Measurements from ENCODE around the gene SEC11A.
"Not testable (repeated sequence)": the region's sequence is repeated elsewhere in the genome, so short reads cannot be mapped to it uniquely, and the experiment has no call there.

SEC11A gene

DNA sequence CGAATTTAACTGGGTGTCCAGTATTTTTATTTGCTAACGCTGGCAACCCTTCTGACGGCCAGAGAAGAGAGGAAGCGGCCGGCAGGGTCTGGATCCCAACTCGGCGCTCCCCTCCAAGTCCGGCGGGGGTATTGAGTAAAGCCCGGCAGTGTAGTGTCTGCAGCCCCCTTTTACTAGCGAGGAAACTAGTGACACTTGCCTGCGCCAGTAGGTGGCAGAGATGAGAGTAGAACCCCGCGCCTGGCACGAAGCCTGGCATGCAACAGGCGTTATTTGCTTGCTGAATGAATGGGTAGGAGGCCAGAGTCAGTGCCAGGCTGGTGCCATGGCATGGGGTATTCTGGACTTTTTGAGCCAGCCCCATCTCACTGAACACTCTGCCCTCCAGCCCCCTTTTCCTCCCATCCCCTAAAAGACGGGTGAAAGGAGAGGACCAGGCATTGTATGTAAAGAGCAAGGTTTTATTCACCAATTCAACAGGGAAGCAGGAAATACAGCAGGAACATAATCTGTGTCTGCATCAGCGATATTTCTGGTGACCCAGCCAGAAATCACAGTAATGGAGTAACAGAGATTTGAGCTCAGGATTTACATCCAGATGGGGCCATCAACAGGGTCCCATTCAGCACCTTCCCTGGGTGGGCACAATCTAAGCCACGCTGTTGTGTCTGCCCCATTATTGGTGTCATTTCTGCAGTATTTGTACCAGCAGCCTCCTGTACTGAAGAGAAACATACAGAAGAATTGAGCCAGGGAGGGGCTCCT, 61.1 kb downstream of the SEC11A start:
- H3K36me3 Mint-ChIP-seq (ENCODE audit: low read depth), result peaks cover 20% of the 10 kb centered on the region
- H3K4me3 Mint-ChIP-seq, result peak overlapping the region; percentile 100
- H3K27me3 Mint-ChIP-seq (ENCODE audit: low read depth), result no peaks in the 10 kb centered on the region
- peak overlapping the region; percentile 55 for H3K27ac Mint-ChIP-seq
- DNase-seq (ENCODE audit: low spot score), result peak; percentile 67
- H3K4me1 Mint-ChIP-seq (ENCODE audit: low read depth), result peaks cover 25% of the 10 kb centered on the region
- no peaks in the 10 kb centered on the region for H3K9me3 Mint-ChIP-seq

DNA sequence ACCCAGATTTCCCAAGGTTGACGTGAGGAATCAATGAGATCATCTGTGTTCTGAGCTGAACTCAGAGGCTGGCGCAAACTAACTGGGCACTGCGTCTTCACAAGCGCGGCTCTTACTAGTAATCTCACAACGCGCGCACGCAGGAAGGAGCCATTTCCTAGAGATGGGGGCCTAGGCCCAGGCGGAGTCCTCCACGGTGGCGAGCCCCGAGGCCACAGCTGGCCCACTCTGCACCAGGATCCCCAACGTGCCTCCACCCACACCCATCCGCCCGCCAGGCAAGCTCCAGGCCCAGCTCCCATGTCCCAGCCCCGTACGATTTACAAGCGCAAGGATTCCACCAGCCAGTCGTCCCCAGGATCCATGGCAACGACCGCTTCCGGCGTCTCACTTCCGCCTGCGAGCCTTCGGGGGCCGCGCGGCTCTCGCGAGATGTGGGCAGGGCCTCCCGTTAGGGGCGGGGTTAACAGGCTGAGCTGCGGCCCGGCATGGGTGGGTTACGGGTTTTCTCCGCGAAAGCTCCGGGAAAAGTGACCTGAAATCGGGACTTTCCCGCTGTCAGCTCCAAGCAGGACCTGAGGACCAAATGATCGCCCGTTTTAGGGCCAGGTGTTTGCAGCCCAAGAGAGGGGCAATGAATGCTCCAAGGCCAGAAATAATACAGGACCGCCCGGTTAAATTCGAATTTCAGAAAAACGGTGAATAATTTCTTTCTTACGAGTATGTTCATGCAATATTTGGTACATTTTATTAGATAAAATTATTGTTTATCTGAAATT, 61.8 kb downstream of the SEC11A start, which contains the start of gene WDR73:
Gene WDR73 (minus strand): TSS at position 374 of the 779 bp plus-strand sequence. CDS start 9 bp downstream, at position 365.
- peak within 1 kb of the TSS; percentile 100 for H3K4me3 Mint-ChIP-seq
- peak; percentile 95 for DNase-seq (ENCODE audit: low spot score)
- peak within 1 kb of the TSS; percentile 95 for H3K27ac Mint-ChIP-seq
- peaks cover 25% of the 10 kb centered on the region for H3K4me1 Mint-ChIP-seq (ENCODE audit: low read depth)
- H3K9me3 Mint-ChIP-seq, result no peaks in the 10 kb centered on the region
- no peaks in the 10 kb centered on the region for H3K27me3 Mint-ChIP-seq (ENCODE audit: low read depth)
- H3K36me3 Mint-ChIP-seq (ENCODE audit: low read depth), result peaks cover 22% of the 10 kb centered on the region

DNA sequence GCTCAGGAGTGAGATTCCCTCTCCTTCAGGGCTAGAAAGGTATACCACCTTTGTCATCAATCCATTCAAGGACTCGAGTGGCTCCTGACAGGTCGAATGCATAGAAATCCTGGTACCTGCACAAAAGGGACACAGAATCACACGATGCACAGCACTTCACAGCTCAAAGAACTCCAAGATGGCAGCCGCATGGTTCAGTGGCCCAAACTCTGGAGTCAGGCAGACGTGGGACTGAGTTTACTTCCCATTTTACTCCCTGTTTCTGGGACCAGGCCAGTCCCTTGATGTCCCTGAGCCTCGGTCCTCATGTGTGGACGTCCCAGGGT, 62.4 kb downstream of the SEC11A start:
- no peak for DNase-seq (ENCODE audit: low spot score)
- Mint-ChIP-seq H3K9me3 (no peaks in the 10 kb centered on the region), H3K4me3 (peak overlapping the region; percentile 100), H3K36me3 (ENCODE audit: low read depth) (peaks cover 26% of the 10 kb centered on the region), H3K4me1 (ENCODE audit: low read depth) (peaks cover 22% of the 10 kb centered on the region), H3K27ac (peak overlapping the region; percentile 95), H3K27me3 (ENCODE audit: low read depth) (no peaks in the 10 kb centered on the region)

DNA sequence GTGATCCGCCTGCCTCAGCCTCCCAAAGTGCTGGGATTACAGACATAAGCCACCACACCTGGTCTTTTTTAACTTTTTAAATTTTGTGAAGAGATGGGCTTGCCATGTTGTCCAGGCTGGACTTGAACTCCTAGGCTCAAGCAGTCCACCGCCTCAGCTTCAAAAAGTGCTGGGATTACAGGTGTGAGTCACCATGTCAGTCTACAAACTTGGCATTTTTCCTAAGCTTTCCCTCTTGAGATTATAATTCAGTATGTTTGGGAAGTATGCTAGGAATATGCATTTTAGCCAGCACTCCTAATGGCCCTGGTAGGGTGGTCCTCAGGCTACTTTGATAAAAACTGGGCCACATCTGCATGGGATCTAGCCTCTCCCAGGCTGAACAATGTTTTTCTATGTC, 66.2 kb downstream of the SEC11A start:
- no peak for DNase-seq (ENCODE audit: low spot score)
- Mint-ChIP-seq H3K9me3 (no peaks in the 10 kb centered on the region), H3K27ac (no peak overlapping the region), H3K36me3 (ENCODE audit: low read depth) (peaks cover 50% of the 10 kb centered on the region), H3K4me1 (ENCODE audit: low read depth) (peaks cover 18% of the 10 kb centered on the region), H3K4me3 (no peak overlapping the region), H3K27me3 (ENCODE audit: low read depth) (no peaks in the 10 kb centered on the region)

DNA sequence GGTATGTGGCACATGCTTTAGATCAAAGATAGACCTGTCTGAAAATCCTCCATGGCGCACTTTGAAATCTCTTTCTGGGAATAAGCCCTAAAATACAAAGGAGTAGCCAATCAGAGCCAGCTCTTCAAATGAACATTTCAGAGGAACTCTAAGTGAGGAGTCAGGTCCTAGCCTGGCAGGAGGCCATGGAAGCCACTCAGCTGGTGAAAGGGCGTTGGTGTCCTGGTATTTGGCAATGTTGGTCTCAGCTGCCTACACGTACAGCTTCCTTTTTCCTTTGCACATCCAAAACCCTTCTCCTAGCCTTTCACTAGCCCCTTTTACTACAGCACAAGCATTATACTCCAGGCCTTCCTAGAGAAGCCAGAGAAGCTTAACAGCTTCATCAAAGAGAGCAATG, 67.4 kb downstream of the SEC11A start:
- Mint-ChIP-seq H3K9me3 (no peaks in the 10 kb centered on the region), H3K27ac (no peak overlapping the region), H3K4me1 (ENCODE audit: low read depth) (peaks cover 15% of the 10 kb centered on the region), H3K27me3 (ENCODE audit: low read depth) (no peaks in the 10 kb centered on the region), H3K36me3 (ENCODE audit: low read depth) (peaks cover 49% of the 10 kb centered on the region), H3K4me3 (no peak overlapping the region)
- DNase-seq (ENCODE audit: low spot score), result no peak

DNA sequence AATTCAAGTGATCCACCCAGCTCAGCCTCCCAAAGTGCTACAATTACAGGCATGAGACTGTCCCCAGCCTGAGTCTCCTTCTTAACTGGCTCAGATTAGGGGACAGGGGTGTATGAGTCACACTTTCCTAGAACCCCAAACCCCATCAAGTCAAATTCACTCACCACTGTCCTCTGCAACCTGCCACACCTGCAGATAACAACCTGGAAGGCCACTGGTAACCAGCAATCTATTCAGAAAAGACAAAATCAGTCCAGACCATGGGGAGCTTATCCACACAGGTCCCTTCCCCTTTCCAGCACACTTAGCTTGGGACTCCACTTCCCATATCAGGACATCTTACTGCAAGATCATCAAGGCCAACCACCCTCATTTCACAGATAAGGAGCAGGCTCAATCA, 68.2 kb downstream of the SEC11A start:
- DNase-seq (ENCODE audit: low spot score), result no peak
- Mint-ChIP-seq H3K27ac (no peak overlapping the region), H3K9me3 (no peaks in the 10 kb centered on the region), H3K27me3 (ENCODE audit: low read depth) (no peaks in the 10 kb centered on the region), H3K4me3 (no peak overlapping the region), H3K4me1 (ENCODE audit: low read depth) (peaks cover 14% of the 10 kb centered on the region), H3K36me3 (ENCODE audit: low read depth) (peaks cover 55% of the 10 kb centered on the region)

DNA sequence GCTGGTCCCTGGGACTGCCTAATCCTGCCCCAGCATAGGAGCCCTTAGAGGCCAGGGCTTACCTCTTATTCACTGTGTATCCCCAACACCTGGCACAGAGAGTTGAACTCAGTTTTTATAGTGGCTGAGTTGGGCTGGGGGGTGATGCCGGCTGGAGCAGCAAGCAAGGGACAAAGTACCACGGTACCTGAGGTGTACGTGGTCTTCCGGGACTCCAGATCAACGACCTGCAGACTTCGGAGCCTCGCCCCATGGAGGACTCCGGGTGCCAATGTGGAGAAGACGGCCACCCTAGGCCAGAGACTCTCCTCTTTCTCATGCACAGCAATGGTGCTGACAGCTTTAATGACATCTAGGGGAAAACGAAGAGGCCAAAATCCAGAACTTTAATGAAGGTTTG, 69.9 kb downstream of the SEC11A start:
- no peak for DNase-seq (ENCODE audit: low spot score)
- Mint-ChIP-seq H3K4me3 (no peak overlapping the region), H3K9me3 (no peaks in the 10 kb centered on the region), H3K4me1 (ENCODE audit: low read depth) (peaks cover 10% of the 10 kb centered on the region), H3K36me3 (ENCODE audit: low read depth) (peaks cover 52% of the 10 kb centered on the region), H3K27me3 (ENCODE audit: low read depth) (no peaks in the 10 kb centered on the region), H3K27ac (no peak overlapping the region)

DNA sequence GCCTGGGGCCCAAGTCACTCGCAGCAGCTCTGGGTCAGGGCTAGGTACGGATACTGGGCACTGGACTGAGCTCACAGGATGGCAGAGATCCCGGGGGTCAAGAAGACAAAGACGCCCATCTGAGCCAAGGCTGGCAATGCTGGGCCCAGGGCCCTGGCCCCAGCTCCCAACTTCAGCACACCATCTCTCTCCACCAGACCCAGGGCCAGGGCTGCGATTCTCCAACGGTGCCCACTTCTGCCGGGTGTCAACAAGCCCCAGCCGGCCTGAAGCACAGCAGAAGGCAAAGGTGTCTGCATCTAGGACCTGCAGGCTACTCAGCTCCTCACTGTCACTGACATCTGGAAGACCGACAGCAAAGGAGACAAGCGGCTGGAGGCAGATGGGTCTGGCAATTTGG, 70.4 kb downstream of the SEC11A start:
- H3K27me3 Mint-ChIP-seq (ENCODE audit: low read depth), result no peaks in the 10 kb centered on the region
- H3K9me3 Mint-ChIP-seq, result no peaks in the 10 kb centered on the region
- DNase-seq (ENCODE audit: low spot score), result no peak
- H3K36me3 Mint-ChIP-seq (ENCODE audit: low read depth), result peaks cover 54% of the 10 kb centered on the region
- H3K4me3 Mint-ChIP-seq, result no peak overlapping the region
- peaks cover 13% of the 10 kb centered on the region for H3K4me1 Mint-ChIP-seq (ENCODE audit: low read depth)
- no peak overlapping the region for H3K27ac Mint-ChIP-seq

DNA sequence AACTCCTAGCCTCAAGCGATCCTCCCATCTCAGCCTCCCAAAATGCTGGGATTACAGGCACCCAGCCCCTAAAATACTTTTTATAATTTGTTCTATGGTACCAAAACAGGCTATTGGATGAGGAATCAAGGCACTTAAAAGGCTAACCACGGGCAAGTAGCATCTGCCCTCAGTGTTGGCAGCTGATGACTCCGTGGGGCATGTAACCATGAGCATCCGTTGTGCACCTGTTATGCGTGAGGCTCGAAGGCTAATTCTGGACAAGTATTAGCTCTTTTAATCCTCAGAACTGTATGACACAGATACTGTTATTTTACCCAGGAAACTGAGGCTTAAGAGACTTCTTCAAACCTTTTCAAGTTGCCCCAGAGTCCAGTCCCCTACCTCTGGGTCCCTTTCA, 72.1 kb downstream of the SEC11A start:
- no peak overlapping the region for H3K4me3 Mint-ChIP-seq
- peaks cover 60% of the 10 kb centered on the region for H3K36me3 Mint-ChIP-seq (ENCODE audit: low read depth)
- H3K4me1 Mint-ChIP-seq (ENCODE audit: low read depth), result peaks cover 13% of the 10 kb centered on the region
- H3K27ac Mint-ChIP-seq, result no peak overlapping the region
- no peak for DNase-seq (ENCODE audit: low spot score)
- no peaks in the 10 kb centered on the region for H3K27me3 Mint-ChIP-seq (ENCODE audit: low read depth)
- no peaks in the 10 kb centered on the region for H3K9me3 Mint-ChIP-seq

DNA sequence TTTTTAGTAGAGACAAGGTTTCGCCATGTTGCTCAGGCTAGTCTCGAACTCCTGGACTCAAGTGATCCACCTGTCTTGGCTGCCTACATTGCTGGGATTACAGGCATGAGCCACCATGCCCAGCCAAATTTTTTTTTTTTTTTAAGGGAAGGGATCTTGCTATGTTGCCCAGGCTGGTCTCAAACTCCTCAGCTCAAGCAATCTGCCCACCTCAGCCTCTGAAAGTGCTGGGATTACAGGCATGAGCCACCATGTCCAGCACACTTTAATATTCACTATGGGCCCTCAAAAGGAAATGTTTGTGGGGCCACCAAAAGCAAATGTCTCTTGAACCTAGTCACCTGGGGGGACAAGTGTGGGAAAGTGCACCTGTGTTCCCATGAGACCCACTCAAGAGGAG, 73.3 kb downstream of the SEC11A start:
- not testable (repeated sequence) for H3K27ac Mint-ChIP-seq; H3K4me3 Mint-ChIP-seq; H3K9me3 Mint-ChIP-seq; DNase-seq (ENCODE audit: low spot score); H3K27me3 Mint-ChIP-seq (ENCODE audit: low read depth)
- peaks cover 60% of the 10 kb centered on the region for H3K36me3 Mint-ChIP-seq (ENCODE audit: low read depth)
- peaks cover 13% of the 10 kb centered on the region for H3K4me1 Mint-ChIP-seq (ENCODE audit: low read depth)

DNA sequence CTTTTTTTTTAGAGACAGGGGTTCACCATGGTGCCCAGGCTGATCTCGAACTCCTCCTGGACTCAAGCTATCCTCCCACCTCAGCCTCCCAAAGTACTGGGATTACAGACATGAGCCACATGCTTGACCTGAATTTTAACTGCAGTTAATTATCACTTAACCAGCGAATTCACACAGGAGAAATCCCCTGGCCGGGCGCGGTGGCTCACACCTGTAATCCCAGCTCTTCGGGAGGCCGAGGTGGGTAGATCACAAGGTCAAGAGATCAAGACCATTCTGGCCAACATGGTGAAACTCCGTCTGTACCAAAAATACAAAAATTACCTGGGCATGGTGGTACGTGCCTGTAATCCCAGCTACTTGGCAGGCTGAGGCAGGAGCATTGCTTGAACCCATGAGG, 74.1 kb downstream of the SEC11A start:
- not testable (repeated sequence) for H3K9me3 Mint-ChIP-seq; H3K4me3 Mint-ChIP-seq; H3K27ac Mint-ChIP-seq; DNase-seq (ENCODE audit: low spot score); H3K27me3 Mint-ChIP-seq (ENCODE audit: low read depth)
- Mint-ChIP-seq H3K4me1 (ENCODE audit: low read depth) (peaks cover 13% of the 10 kb centered on the region), H3K36me3 (ENCODE audit: low read depth) (peaks cover 61% of the 10 kb centered on the region)

DNA sequence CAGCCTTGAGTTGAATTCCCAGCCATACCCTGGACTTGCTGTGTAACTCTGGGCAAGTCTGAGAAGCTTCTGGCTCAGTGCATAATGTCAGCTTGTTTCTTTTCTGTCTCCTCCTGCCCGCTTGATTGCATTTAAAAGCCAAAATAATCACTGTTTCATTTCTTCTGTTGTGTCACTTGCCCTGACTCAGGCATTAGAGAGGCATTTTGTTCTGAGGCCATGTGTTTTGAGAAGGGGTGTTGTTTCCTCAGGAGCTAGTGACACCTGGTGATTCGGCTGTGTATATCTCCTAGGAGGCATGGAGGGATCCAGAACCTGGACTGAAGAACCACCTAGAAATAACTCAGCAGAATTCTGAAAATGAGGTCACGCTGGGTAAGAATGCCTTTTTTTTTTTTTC, 77.8 kb downstream of the SEC11A start:
- no peaks in the 10 kb centered on the region for H3K9me3 Mint-ChIP-seq
- peaks cover 32% of the 10 kb centered on the region for H3K4me1 Mint-ChIP-seq (ENCODE audit: low read depth)
- H3K4me3 Mint-ChIP-seq, result no peak overlapping the region
- peaks cover 53% of the 10 kb centered on the region for H3K36me3 Mint-ChIP-seq (ENCODE audit: low read depth)
- DNase-seq (ENCODE audit: low spot score), result no peak
- no peaks in the 10 kb centered on the region for H3K27me3 Mint-ChIP-seq (ENCODE audit: low read depth)
- peak overlapping the region; percentile 34 for H3K27ac Mint-ChIP-seq

DNA sequence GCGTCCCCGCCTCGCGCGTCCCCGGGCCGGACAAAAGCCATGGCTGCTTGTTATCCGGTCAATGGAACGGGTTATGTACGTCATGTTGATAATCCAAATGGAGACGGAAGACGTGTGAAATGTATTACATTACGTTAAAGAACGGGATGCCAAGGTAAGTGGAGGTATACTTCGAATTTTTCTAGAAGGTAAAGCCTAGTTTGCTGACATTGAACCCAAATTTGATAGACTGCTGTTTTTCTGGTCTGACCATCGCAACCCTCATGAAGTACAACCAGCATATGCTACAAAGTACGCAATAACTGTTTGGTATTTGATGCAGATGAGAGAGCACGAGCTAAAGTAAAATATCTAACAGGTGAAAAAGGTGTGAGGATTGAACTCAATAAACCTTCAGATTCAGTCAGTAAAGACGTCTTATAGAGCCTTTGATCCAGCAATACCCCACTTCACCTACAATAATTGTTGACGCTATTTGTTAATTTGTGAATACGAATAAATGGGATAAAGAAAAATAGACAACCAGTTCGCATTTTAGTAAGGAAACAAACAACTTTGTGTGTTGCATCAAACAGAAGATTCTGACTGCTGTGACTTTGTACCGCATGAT, 81.6 kb downstream of the SEC11A start:
- Mint-ChIP-seq H3K27me3 (ENCODE audit: low read depth) (no peaks in the 10 kb centered on the region), H3K27ac (peak overlapping the region; percentile 61), H3K4me1 (ENCODE audit: low read depth) (peaks cover 41% of the 10 kb centered on the region), H3K4me3 (peak overlapping the region; percentile 90), H3K9me3 (no peaks in the 10 kb centered on the region), H3K36me3 (ENCODE audit: low read depth) (peaks cover 33% of the 10 kb centered on the region)
- no peak for DNase-seq (ENCODE audit: low spot score)

Data from T-helper 2 cell treated with Interferon-gamma antibody and Interleukin-4, amounts not matched to agents 5 μg/mL and 100 μg/mL, for 36 hours (primary cell).